ENCODE results near the gene RNF186.
"Not testable (repeated sequence)": the region's sequence is repeated elsewhere in the genome, so short reads cannot be mapped to it uniquely, and the experiment has no call there.

RNF186 gene

DNA sequence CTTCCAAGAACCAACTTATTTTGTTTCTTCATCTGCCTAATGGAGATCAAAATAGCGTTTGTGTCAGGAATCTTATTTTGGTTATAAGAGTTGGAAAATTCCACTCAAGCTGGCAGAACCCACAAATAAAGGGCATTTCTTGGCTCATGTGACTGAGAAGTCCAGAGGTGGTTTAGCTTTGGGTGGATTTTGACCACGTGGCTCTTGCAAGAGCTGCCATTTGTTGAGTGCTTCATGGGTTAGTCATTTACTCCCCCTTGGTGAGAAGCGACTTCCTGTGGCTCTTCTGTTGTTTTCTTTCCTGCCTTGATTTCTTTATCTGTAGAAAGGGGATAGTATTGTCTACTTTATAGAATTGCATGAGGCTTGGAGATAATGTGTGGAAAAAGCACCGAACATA is 9.5 kb upstream of the RNF186 start:
- DNase-seq (ENCODE audit: low spot score), result no peak

DNA sequence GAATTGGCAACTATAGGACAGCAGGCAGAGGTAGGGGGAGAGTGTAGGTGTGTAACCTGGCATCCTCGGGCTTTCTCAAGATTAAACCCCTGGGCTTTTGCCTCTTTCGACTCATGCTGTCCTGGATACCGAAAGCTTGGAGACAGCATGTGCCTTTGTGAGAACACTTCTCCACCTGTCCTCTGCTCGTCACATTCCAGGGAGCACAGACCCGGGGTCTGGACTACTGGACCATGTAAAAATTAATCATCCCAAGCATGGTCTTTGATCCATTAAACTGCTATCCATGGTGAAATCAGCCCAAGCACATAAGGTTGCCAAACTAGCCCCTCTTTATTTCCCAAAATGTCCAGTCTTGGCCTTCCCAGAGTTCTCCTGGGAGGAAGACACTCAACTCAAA is 9.0 kb upstream of the RNF186 start:
- no peak for DNase-seq (ENCODE audit: low spot score)

DNA sequence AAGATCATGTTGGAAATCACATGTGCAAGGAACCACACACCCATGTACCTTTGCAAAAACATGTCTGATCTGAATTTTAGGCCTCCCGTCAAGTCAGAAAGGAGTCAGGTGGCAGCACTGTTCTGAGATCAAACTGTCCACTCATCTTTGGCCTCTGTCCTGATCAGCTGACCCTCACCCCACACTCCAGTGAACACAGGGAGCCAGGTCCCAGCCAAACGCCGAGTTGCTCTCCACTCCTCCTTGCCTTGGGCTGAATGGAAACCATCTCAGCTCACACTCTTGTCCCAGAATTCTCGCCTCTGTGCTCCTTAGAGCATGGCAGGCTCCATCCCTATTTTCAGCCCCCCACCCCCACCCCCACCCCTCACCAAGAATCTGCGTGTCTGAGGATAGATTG is 4.6 kb upstream of the RNF186 start:
- no peak for DNase-seq (ENCODE audit: low spot score)

DNA sequence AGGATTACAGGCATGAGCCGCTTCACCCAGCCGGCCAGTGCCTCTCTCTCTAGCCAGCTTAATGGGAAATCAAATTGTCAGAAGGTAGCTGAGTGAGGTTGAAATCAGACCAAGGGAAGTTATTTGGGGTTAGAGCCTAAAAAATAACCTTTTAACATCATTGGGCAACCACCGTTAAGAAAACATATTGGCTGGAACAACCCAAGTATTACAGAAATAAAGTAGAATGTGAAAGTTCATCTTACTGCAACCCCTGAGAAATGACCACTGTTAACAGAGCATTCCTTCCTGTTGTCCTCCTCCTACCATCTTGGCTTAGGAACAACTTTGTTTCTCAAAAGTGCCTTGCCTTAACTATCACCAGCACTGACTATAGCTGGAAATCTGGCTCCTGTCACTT is 3.2 kb upstream of the RNF186 start:
- DNase-seq (ENCODE audit: low spot score), result no peak

DNA sequence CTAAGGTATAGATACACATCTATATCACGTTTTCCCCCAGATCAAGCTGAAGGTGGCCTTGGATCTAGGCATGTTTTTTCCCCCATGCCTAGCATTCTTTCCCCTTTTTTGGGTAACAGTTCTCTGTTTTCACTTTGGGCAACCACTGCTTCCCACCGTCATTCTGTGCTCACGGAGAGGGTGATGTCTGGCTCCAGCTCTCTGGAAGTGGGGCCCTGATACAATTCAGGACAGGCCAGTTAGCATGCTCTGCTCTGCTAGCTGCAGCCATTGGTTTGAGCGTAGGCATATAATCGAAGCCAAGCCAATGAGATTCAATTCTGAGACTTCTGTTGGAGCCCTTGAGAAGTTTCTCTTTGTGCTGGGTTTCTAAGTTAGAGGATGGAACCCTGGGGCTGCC is 2.1 kb upstream of the RNF186 start:
- no peak for DNase-seq (ENCODE audit: low spot score)

DNA sequence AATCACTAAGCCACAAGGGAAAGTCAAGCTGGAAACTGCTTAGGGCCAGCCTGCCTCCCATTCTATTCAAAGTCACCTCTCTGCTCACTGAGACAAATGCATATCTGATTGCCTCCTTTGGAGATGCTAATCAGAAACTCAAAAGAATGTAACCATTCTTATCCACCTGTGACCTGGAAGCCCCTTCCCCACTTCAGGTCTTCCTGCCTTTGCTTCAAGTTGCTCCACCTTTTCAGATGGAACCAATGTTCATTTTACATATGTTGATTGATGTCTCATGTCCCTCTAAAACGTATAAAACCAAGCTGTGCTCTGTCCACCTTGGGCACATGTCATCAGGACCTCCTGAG is 1.6 kb upstream of the RNF186 start:
- DNase-seq (ENCODE audit: low spot score), result not testable (repeated sequence)

DNA sequence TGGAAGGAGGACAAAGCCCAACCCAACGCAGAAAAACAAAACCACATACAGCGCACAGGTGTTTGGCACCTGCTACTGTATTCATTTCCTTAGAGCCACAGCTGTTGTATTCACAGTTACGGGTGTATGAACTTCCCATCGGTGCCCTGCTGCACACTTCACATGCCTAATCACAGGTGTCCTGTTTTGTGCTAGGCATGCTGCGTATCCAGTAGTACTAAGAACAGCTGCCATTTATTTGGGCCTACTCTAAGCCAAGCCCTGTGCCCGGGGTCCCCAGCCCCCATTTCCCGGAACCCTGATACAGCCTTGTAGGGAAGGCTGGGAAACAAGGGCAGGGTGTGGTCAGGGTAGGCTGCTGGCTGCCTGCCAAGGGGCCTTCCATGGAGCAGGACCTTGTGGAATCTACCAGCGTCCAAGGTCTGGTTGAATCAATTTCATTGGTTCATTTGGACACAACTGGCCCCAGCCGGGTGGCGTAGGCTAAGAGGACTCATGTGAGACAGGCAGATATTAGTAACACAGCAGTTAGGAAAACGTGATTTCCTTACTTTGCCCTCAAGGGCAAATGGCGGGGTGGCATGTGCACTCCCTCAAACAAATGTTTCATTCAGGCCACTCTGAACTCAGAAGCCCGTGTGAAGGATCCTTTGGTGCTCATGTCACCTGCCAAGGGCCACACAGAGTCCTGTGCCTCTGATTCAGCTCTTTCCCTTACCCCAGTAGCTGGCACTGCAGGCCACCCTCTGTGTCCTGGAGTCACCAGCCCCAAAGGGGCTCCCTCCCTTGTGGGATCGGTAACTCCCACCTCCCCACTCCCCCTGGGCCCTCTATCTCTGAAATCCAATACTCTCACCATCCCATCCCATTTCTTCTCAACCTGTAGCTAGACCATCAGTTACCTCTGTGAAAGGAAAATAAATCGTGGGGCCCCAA is 986 bp upstream of the RNF186 start:
- DNase-seq (ENCODE audit: low spot score), result no peak

GRCh38 chr1:19814244-19814661 is 830 bp downstream of the RNF186 start:
- DNase-seq (ENCODE audit: low spot score), result no peak

GRCh38 chr1:19813643-19813960 is 1.5 kb downstream of the RNF186 start:
- no peak for DNase-seq (ENCODE audit: low spot score)

DNA sequence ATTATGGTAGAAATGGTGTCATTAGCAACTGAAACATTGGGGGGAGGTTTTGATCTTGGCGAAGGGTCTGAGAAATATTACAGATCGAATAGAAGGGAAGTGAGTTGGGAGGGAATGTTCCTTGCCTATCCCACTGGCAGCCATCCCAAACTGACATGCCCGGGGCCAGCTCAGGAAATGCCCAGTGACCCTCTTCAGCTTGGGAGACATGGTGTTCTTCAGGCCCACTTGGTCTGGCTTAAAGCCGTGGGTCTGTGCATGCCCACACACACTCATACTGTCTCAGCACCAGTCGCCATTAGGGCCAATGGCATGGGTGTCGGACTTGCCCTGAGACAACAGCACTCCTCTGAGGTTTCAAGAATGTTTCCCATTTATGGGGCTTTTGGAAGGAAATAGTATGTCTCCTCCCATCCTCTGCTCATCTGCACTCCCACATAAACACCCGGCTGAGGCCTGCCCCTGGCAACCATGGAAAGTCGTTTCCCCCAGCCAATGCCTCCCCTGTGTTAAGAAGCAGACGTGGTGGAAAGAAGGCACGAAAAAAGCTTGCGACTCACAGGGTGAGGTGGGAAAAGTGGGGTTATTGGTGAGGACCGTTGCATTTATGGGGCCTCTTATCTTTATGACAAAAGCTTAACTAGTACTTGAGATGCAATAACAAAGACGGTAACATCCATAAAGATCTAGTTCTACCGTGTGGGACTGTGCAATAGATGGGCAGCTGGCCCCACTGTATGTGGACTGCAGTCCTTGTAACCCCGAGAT is 2.0 kb downstream of the RNF186 start:
- DNase-seq (ENCODE audit: low spot score), result no peak

DNA sequence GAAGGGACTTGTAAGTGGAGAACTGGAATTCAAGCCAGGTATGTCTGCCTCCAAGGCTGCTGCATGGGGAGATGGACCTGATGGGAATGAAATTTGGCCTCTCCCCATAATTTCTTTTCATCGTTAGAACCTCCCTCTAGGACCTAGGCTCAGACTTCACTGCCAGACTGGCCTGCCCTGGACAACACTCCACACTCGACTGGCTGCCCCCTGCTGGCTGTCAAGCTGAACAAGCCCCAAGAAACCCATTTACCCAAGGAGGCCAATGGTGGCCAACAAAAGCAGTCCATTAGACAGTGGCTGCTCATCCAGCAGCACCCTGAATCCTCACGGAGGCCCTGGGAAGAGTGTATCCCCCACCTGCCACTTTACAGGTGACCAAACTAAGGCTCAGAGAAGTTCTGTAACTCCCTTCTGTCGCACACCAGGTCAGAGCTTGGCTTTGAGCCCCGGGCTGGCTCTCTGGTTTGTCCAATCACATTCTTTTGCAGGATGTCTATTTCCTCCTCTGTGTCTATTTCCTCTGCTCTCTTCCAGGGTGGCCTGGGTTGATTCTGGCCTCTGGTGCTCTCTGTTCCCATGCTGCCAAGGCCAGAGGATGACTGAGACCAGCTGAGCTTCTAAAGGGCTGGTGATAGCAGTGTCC is 3.8 kb downstream of the RNF186 start:
- DNase-seq (ENCODE audit: low spot score), result peak; percentile 9

GRCh38 chr1:19809044-19809750 is 5.9 kb downstream of the RNF186 start:
- no peak for DNase-seq (ENCODE audit: low spot score)

DNA sequence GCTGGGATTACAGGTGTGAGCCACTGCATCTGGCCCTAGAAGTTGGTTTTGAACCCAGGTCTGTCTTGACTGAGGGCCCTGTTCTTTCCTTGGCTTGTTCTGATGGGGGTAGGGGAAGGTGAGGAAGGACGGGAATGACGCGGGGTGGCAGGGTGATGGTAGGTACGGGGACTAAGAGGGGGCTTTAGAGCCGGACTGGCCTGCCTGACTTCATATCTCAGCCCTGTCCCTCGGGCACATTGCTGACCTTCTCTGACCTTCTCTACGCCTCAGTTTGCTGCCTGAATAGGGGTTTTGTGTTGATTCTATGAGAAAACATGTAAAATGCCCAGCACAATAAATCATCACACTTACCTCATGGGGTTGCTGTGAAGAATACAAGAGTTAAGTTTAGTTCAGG is 6.7 kb downstream of the RNF186 start:
- DNase-seq (ENCODE audit: low spot score), result no peak

- DNase-seq (ENCODE audit: low spot score), result no peak
Observed at GRCh38 chr1:19804831-19805251, 10.2 kb downstream of the RNF186 start.

- DNase-seq (ENCODE audit: low spot score), result no peak
Observed at GRCh38 chr1:19802269-19802668, 12.8 kb downstream of the RNF186 start.

- DNase-seq (ENCODE audit: low spot score), result peak; percentile 12
Observed at GRCh38 chr1:19800076-19800804, 14.8 kb downstream of the RNF186 start.

DNA sequence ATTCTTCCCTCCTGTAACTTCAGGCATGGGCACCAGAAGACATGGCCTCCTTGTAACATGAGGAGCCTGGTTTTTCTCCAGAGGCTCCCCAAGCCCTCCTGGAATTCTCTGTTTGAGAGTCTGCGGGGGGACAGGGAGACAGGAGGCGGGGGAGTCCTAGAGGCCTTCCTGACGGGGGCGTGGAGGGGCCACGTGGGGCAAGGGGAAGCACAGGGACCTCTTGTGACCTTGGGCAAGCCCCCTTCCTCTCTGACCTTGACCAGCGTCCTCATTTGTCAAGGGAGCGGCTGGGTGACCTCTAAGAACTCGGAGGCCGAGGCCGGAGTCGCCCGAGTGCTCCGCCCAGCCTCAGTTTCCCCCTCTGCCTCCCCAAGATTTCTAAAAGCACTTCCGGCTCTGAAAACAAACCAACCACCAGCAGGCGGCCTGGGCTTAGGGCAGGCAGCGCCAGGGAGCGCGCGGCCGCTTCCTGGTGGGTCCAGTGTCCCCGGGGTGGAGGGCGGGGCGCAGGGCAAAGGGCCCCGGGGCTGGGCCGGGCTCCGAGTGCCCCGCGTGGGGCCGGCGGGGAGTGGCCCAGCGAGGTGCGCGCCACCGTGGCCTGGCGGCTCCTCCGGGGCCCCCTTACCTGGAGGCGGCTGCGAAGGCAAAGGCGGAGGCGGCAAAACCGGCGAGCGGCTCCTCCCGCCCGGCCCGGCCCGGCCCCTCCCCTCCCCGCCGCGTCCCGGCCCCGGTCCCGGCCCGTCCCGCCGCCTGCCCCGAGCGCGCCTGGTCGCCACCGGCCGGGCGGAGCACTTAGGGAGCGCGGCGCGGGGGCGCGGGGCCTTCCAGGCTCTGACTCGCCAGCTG is 15.6 kb downstream of the RNF186 start, which contains the start of gene TMCO4:
Gene TMCO4 (minus strand): TSS at position 687 of the 846 bp plus-strand sequence. CDS start 19,158 bp downstream, outside the sequence.
- no peak for DNase-seq (ENCODE audit: low spot score)

GRCh38 chr1:19798486-19799229 is 16.4 kb downstream of the RNF186 start:
- no peak for DNase-seq (ENCODE audit: low spot score)

DNA sequence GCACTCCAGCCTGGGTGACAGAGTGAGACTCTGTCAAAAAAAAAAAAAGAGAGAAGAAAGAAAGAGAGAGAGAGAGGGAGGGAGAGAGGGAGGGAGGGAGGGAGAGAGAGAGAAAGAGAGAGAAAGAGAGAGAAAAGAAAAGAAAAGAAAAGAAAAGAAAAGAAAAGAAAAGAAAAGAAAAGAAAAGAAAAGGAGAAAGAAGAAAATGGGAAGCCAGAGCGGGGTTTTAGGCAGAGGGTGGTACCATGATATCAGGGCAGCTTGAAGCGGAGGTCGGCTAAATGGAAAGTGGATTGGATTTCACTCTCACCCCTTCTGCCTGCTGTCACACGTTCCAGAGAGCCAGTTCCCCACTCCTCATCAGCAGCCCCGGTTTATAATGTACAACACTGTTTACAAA is 17.3 kb downstream of the RNF186 start:
- no peak for DNase-seq (ENCODE audit: low spot score)

DNA sequence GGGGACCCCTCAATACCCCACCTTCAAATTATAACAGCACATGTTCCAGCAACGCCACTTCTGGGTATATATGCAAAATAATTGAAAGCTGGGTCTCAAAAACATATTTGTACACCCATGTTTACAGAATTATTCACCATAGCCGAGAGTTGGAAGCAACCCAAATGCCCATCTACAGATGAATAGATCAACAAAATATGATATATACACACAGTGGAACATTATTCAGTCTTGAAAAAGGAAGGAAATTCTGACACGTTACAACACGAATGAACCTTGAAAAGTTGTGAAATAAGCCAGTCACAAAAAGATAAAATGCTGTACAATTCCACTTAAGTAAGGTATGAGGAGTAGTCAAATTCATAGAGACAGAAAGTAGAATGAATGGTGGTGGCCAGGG is 20.5 kb downstream of the RNF186 start:
- DNase-seq (ENCODE audit: low spot score), result no peak
